GM21381 (cell line): Measurements from ENCODE around the gene SPATA31E1.

ENCODE experiments used
- ATAC-seq: cut with Tn5 transposase; IDR thresholded peaks from one replicate; pipeline ENCODE4 v1.9.1; 2021; ENCODE audit warnings: mild to moderate bottlenecking, moderate library complexity; ENCODE audit not compliant: unreplicated experiment

The SPATA31E1 gene

GRCh38 chr9:87862536-87863268 is 20.0 kb upstream of the SPATA31E1 start:
- ATAC-seq, result no peak

- no peak for ATAC-seq
Measured at GRCh38 chr9:87863882-87864465, 18.7 kb upstream of the SPATA31E1 start.

- no peak for ATAC-seq
Measured at GRCh38 chr9:87864915-87865314, 17.8 kb upstream of the SPATA31E1 start.

- ATAC-seq, result no peak
Measured at GRCh38 chr9:87865626-87866025, 17.1 kb upstream of the SPATA31E1 start.

- ATAC-seq, result no peak
Measured at GRCh38 chr9:87867391-87867790, 15.3 kb upstream of the SPATA31E1 start.

GRCh38 chr9:87868175-87868574 is 14.5 kb upstream of the SPATA31E1 start:
- ATAC-seq, result no peak

GRCh38 chr9:87868635-87869034 is 14.0 kb upstream of the SPATA31E1 start:
- no peak for ATAC-seq

GRCh38 chr9:87869082-87869481 is 13.6 kb upstream of the SPATA31E1 start:
- ATAC-seq, result no peak

GRCh38 chr9:87871425-87872078 is 11.1 kb upstream of the SPATA31E1 start:
- ATAC-seq, result no peak

GRCh38 chr9:87872079-87872624 is 10.5 kb upstream of the SPATA31E1 start:
- no peak for ATAC-seq

- no peak for ATAC-seq
Measured at GRCh38 chr9:87873607-87874303, 8.9 kb upstream of the SPATA31E1 start.

GRCh38 chr9:87874304-87874623 is 8.4 kb upstream of the SPATA31E1 start:
- no peak for ATAC-seq

GRCh38 chr9:87875060-87875459 is 7.6 kb upstream of the SPATA31E1 start:
- ATAC-seq, result no peak

- no peak for ATAC-seq
Measured at GRCh38 chr9:87875831-87876545, 6.7 kb upstream of the SPATA31E1 start.

- ATAC-seq, result no peak
Measured at GRCh38 chr9:87876708-87877107, 6.0 kb upstream of the SPATA31E1 start.

- ATAC-seq, result no peak
Measured at GRCh38 chr9:87878989-87879511, 3.6 kb upstream of the SPATA31E1 start.

- ATAC-seq, result no peak
Measured at GRCh38 chr9:87880116-87880515, 2.6 kb upstream of the SPATA31E1 start.

GRCh38 chr9:87880683-87881082 is 2.0 kb upstream of the SPATA31E1 start:
- no peak for ATAC-seq

GRCh38 chr9:87883274-87883673 is 597 bp downstream of the SPATA31E1 start:
- no peak for ATAC-seq

- ATAC-seq, result no peak
Measured at GRCh38 chr9:87883990-87884389, 1.3 kb downstream of the SPATA31E1 start.
